Parathyroid adenoma (tissue), 2 donors: Measurements from ENCODE around the gene PRF1.

Experiments
- H2AFZ ChIP-seq: fragments of 300-600 bp; sonication (generic); one replicate; pipeline ENCODE4 v1.7.0; 2017; ENCODE audit warnings: antibody characterized with exemption, mild to moderate bottlenecking
- H3K27ac ChIP-seq: fragments of 300-600 bp; sonication (generic); one replicate; pipeline ENCODE4 v1.7.0; 2017
- H3K27me3 ChIP-seq: fragments of 300-600 bp; sonication (generic); one replicate; pipeline ENCODE4 v1.7.0; 2017; ENCODE audit warnings: low read length; ENCODE audit not compliant: control insufficient read depth, insufficient read depth
- H3K36me3 ChIP-seq: fragments of 300-600 bp; sonication (generic); one replicate; pipeline ENCODE4 v1.7.0; 2017; ENCODE audit warnings: low read length; ENCODE audit not compliant: control insufficient read depth, insufficient read depth
- H3K4me1 ChIP-seq: fragments of 300-600 bp; sonication (generic); one replicate; pipeline ENCODE4 v1.7.0; 2017; ENCODE audit warnings: control low read depth
- H3K4me2 ChIP-seq: fragments of 300-600 bp; sonication (generic); one replicate; pipeline ENCODE4 v1.7.0; 2017; ENCODE audit warnings: low read length
- H3K4me3 ChIP-seq: fragments of 300-600 bp; sonication (generic); one replicate; pipeline ENCODE4 v1.7.0; 2017; ENCODE audit warnings: low read depth, low read length
- H3K79me2 ChIP-seq: fragments of 300-600 bp; sonication (generic); one replicate; pipeline ENCODE4 v1.7.0; 2017; ENCODE audit warnings: control low read depth
- H3K9ac ChIP-seq: fragments of 300-600 bp; sonication (generic); one replicate; pipeline ENCODE4 v1.7.0; 2017; ENCODE audit warnings: mild to moderate bottlenecking
- H3K9me3 ChIP-seq: fragments of 300-600 bp; sonication (generic); one replicate; pipeline ENCODE4 v1.7.0; 2017; ENCODE audit warnings: low read length; ENCODE audit not compliant: control insufficient read depth
- TF ChIP-seq, protein P1 (sequence below): fragments of 300-600 bp; sonication (generic); IDR thresholded peaks from one replicate; pipeline ENCODE4 v1.7.0; 2017; ENCODE audit warnings: antibody characterized with exemption, mild to moderate bottlenecking
- donor health status: primary hyperparathyroidism.

The PRF1 gene

GRCh38 chr10:70613941-70614340, 11.4 kb upstream of the PRF1 start:
- no peak overlapping the region for H3K9ac ChIP-seq
- H3K27ac ChIP-seq, result no peak overlapping the region
- H3K4me2 ChIP-seq, result no peak overlapping the region
- no peaks in the 10 kb centered on the region for H3K79me2 ChIP-seq
- H3K9me3 ChIP-seq, result no peaks in the 10 kb centered on the region
- TF ChIP-seq, protein P1, sequence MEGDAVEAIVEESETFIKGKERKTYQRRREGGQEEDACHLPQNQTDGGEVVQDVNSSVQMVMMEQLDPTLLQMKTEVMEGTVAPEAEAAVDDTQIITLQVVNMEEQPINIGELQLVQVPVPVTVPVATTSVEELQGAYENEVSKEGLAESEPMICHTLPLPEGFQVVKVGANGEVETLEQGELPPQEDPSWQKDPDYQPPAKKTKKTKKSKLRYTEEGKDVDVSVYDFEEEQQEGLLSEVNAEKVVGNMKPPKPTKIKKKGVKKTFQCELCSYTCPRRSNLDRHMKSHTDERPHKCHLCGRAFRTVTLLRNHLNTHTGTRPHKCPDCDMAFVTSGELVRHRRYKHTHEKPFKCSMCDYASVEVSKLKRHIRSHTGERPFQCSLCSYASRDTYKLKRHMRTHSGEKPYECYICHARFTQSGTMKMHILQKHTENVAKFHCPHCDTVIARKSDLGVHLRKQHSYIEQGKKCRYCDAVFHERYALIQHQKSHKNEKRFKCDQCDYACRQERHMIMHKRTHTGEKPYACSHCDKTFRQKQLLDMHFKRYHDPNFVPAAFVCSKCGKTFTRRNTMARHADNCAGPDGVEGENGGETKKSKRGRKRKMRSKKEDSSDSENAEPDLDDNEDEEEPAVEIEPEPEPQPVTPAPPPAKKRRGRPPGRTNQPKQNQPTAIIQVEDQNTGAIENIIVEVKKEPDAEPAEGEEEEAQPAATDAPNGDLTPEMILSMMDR, result no peak
- no peak overlapping the region for H2AFZ ChIP-seq
- H3K4me3 ChIP-seq, result no peak overlapping the region
- H3K27me3 ChIP-seq, result no peaks in the 10 kb centered on the region
- H3K36me3 ChIP-seq, result no peaks in the 10 kb centered on the region
- no peaks in the 10 kb centered on the region for H3K4me1 ChIP-seq

DNA sequence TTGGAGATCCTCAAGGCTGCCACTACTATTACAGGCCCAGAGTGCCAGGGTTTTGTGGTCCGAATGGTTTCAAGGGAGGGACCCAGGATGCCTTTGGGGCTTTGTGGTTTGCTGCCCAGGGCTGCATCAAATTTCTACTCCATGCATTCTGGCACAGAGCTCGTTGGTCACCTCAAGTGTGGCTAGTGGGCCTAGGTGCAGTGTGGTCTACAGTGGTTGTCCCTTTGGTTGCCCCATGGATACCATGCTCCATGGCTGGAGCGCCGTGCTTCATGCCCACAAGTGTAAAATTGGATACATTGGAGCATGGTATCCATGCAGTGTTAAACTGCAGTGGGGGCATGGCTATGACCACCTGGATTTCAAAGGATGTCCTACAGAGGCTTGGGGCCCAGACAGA, 5.4 kb upstream of the PRF1 start:
- Histone ChIP-seq H3K36me3 (no peaks in the 10 kb centered on the region), H3K9me3 (no peaks in the 10 kb centered on the region), H3K4me3 (no peak overlapping the region), H3K4me1 (no peaks in the 10 kb centered on the region), H3K27me3 (no peaks in the 10 kb centered on the region), H3K79me2 (no peaks in the 10 kb centered on the region), H3K9ac (no peak overlapping the region), H3K4me2 (no peak overlapping the region), H3K27ac (no peak overlapping the region), H2AFZ (no peak overlapping the region)
- TF ChIP-seq, protein P1, result no peak

GRCh38 chr10:70605161-70605560, 2.6 kb upstream of the PRF1 start:
- H3K79me2 ChIP-seq, result no peaks in the 10 kb centered on the region
- no peaks in the 10 kb centered on the region for H3K27me3 ChIP-seq
- no peak overlapping the region for H3K27ac ChIP-seq
- no peaks in the 10 kb centered on the region for H3K36me3 ChIP-seq
- H2AFZ ChIP-seq, result no peak overlapping the region
- no peak overlapping the region for H3K9ac ChIP-seq
- no peak overlapping the region for H3K4me3 ChIP-seq
- H3K4me2 ChIP-seq, result no peak overlapping the region
- H3K9me3 ChIP-seq, result no peaks in the 10 kb centered on the region
- no peaks in the 10 kb centered on the region for H3K4me1 ChIP-seq
- TF ChIP-seq, protein P1, result no peak

- H3K9ac ChIP-seq, result no peak overlapping the region
- H3K79me2 ChIP-seq, result no peaks in the 10 kb centered on the region
- no peaks in the 10 kb centered on the region for H3K4me1 ChIP-seq
- H3K27me3 ChIP-seq, result no peaks in the 10 kb centered on the region
- H2AFZ ChIP-seq, result no peak overlapping the region
- no peaks in the 10 kb centered on the region for H3K9me3 ChIP-seq
- H3K36me3 ChIP-seq, result no peaks in the 10 kb centered on the region
- TF ChIP-seq, protein P1, result no peak
- no peak overlapping the region for H3K4me2 ChIP-seq
- no peak overlapping the region for H3K27ac ChIP-seq
- no peak overlapping the region for H3K4me3 ChIP-seq
Measured at GRCh38 chr10:70604106-70604505, 1.6 kb upstream of the PRF1 start.

- TF ChIP-seq, protein P1, result no peak
- Histone ChIP-seq H3K27ac (no peak overlapping the region), H2AFZ (no peak overlapping the region), H3K4me3 (no peak overlapping the region), H3K36me3 (no peaks in the 10 kb centered on the region), H3K4me1 (no peaks in the 10 kb centered on the region), H3K9ac (no peak overlapping the region), H3K79me2 (no peaks in the 10 kb centered on the region), H3K27me3 (no peaks in the 10 kb centered on the region), H3K4me2 (no peak overlapping the region), H3K9me3 (no peaks in the 10 kb centered on the region)
Measured at GRCh38 chr10:70603449-70603801, 884 bp upstream of the PRF1 start.
